Activated CD8-positive, alpha-beta T cell treated with anti-CD3 and anti-CD28 coated beads for 36 hours (primary cell): ENCODE results near the gene HPCAL1. TPM values are rescaled to one million over a fixed set of nuclear protein-coding genes. Genes with fewer than 3 reads are reported as not detected.

Source experiments
- ATAC-seq: fragments of 200-7000 bp; cut with Tn5 transposase; one replicate; pipeline ENCODE4 v1.10.0; 2021; ENCODE audit warnings: mild to moderate bottlenecking, moderate library complexity
- CTCF ChIA-PET: fragments of 350-600 bp; sonication (Branson Sonifier 250); formaldehyde crosslinking; loops from one replicate; lab custom pipeline; 2021; ENCODE audit warnings: antibody characterized with exemption; lab: Charles Lee
- POLR2A ChIA-PET: fragments of 350-600 bp; sonication (Branson Sonifier 250); formaldehyde crosslinking; loops from one replicate; lab custom pipeline; 2021; ENCODE audit warnings: antibody characterized with exemption; lab: Charles Lee
- DNase-seq: peaks from one replicate; pipeline ENCODE4 v3.0.0-alpha.2; 2020
- H3K27ac Mint-ChIP-seq: one replicate; pipeline ENCODE4 v1.8.0; 2021; ENCODE audit warnings: mild to moderate bottlenecking, mixed read lengths
- H3K27me3 Mint-ChIP-seq: one replicate; pipeline ENCODE4 v1.8.0; 2021; ENCODE audit warnings: mixed read lengths
- H3K36me3 Mint-ChIP-seq: one replicate; pipeline ENCODE4 v1.8.0; 2021; ENCODE audit warnings: low read depth, mixed read lengths
- H3K4me1 Mint-ChIP-seq: one replicate; pipeline ENCODE4 v1.8.0; 2021; ENCODE audit warnings: low read depth, mixed read lengths
- H3K4me3 Mint-ChIP-seq: one replicate; pipeline ENCODE4 v1.8.0; 2021; ENCODE audit warnings: mild to moderate bottlenecking, moderate library complexity, mixed read lengths
- H3K9me3 Mint-ChIP-seq: one replicate; pipeline ENCODE4 v1.8.0; 2021; ENCODE audit warnings: mixed read lengths
- CTCF ChIP-seq: fragments of 200-600 bp; IDR thresholded peaks from one replicate; pipeline ENCODE4 v1.8.0; 2022; ENCODE audit warnings: antibody characterized with exemption, mild to moderate bottlenecking
- intact Hi-C: fragments of 100-400 bp; cut with micrococcal nuclease; formaldehyde crosslinking; loops from one replicate; pipeline ENCODE4 v1.10.0; 2022
- total RNA-seq, 2 experiments: library from RNA; stranded (reverse); gene quantifications; one replicate each; pipeline ENCODE4 v1.2.3, GENCODE V29; 2021

Gene HPCAL1
- total RNA-seq, 2 experiments from 2014 or later = 166 to 170 TPM

GRCh38 chr2:10322481-10322880, 19.8 kb downstream of the HPCAL1 start:
- POLR2A ChIA-PET = interaction anchor here (1.1 to 1.2 kb wide), 2 partner anchors 16 to 187 kb away, joined by 3 read pairs; no protein-coding TSS in a partner anchor
- Mint-ChIP-seq H3K27ac (no peak overlapping the region), H3K9me3 (peaks cover 12% of the 10 kb centered on the region)

GRCh38 chr2:10322973-10323372, 20.3 kb downstream of the HPCAL1 start:
- peaks cover 12% of the 10 kb centered on the region for H3K9me3 Mint-ChIP-seq
- no peak for TF ChIP-seq CTCF
- peaks cover 37% of the 10 kb centered on the region for H3K36me3 Mint-ChIP-seq
- CTCF ChIA-PET = interaction anchor here (1.3 to 1.8 kb wide), 2 partner anchors 9 to 17 kb away, joined by 3 to 6 read pairs; no protein-coding TSS in a partner anchor
- intact Hi-C loops = no loop called here
- ATAC-seq (no peak), DNase-seq (no peak)
- H3K27me3 Mint-ChIP-seq = no peaks in the 10 kb centered on the region
- no peak overlapping the region for H3K27ac Mint-ChIP-seq
- H3K4me1 Mint-ChIP-seq = peaks cover 75% of the 10 kb centered on the region
- POLR2A ChIA-PET = interaction anchor here (1.1 to 1.2 kb wide), 2 partner anchors 16 to 188 kb away, joined by 3 read pairs; no protein-coding TSS in a partner anchor
- no peak overlapping the region for H3K4me3 Mint-ChIP-seq

More at GRCh38 chr2:10322481-10322880, 19.8 kb downstream of the HPCAL1 start:
- Mint-ChIP-seq H3K4me3 (no peak overlapping the region), H3K36me3 (peaks cover 37% of the 10 kb centered on the region), H3K4me1 (peaks cover 75% of the 10 kb centered on the region), H3K27me3 (no peaks in the 10 kb centered on the region)
- intact Hi-C loops = no loop called here
- DNase-seq (no peak), ATAC-seq (no peak)
- CTCF ChIA-PET = interaction anchor here (1.3 to 1.8 kb wide), 2 partner anchors 10 to 16 kb away, joined by 3 to 6 read pairs; no protein-coding TSS in a partner anchor
- TF ChIP-seq CTCF = no peak

DNA sequence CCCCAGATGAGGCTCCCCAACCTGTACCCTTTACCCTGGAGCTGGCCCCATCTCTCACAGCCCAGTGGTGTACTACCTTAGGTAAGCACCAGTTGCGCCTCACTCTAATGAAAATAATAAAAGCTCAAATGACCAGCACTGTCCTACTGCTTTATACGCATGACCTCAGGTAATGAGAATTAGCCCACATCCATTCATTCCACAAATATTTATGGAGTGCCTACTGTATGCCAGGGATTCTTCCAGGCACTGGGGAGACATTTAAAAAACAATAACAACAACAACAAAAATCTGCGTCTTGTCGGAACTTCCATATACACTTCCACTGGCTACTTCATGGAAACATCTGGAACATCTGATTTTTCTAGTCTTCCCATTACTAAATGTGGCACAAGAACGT, 20.8 kb downstream of the HPCAL1 start:
- ATAC-seq (no peak), DNase-seq (no peak)
- no peak for TF ChIP-seq CTCF
- peaks cover 37% of the 10 kb centered on the region for H3K36me3 Mint-ChIP-seq
- H3K4me3 Mint-ChIP-seq = no peak overlapping the region
- H3K27me3 Mint-ChIP-seq = no peaks in the 10 kb centered on the region
- H3K4me1 Mint-ChIP-seq = peaks cover 80% of the 10 kb centered on the region
- CTCF ChIA-PET = interaction anchor here (1.1 to 1.5 kb wide), 3 partner anchors 9 to 18 kb away, joined by 3 to 5 read pairs (median 3); no protein-coding TSS in a partner anchor
- intact Hi-C loops = no loop called here
- POLR2A ChIA-PET = interaction anchor here (1.1 kb wide), 1 partner anchor 188 kb away, joined by 3 read pairs; no protein-coding TSS in a partner anchor
- H3K9me3 Mint-ChIP-seq = peaks cover 12% of the 10 kb centered on the region
- H3K27ac Mint-ChIP-seq = no peak overlapping the region

GRCh38 chr2:10324095-10324832, 21.6 kb downstream of the HPCAL1 start:
- H3K36me3 Mint-ChIP-seq = peaks cover 35% of the 10 kb centered on the region
- ChIA-PET CTCF (interaction anchor here (1.1 to 1.5 kb wide), 2 partner anchors 16 to 19 kb away, joined by 3 to 5 read pairs; no protein-coding TSS in a partner anchor), POLR2A (no interaction called here)
- H3K4me3 Mint-ChIP-seq = no peak overlapping the region
- H3K27me3 Mint-ChIP-seq = no peaks in the 10 kb centered on the region
- H3K27ac Mint-ChIP-seq = no peak overlapping the region
- peaks cover 12% of the 10 kb centered on the region for H3K9me3 Mint-ChIP-seq
- no peak for TF ChIP-seq CTCF
- peaks cover 81% of the 10 kb centered on the region for H3K4me1 Mint-ChIP-seq
- DNase-seq (no peak), ATAC-seq (no peak)
- intact Hi-C loops = no loop called here
